ENCODE results near the gene TFF3.

DNA sequence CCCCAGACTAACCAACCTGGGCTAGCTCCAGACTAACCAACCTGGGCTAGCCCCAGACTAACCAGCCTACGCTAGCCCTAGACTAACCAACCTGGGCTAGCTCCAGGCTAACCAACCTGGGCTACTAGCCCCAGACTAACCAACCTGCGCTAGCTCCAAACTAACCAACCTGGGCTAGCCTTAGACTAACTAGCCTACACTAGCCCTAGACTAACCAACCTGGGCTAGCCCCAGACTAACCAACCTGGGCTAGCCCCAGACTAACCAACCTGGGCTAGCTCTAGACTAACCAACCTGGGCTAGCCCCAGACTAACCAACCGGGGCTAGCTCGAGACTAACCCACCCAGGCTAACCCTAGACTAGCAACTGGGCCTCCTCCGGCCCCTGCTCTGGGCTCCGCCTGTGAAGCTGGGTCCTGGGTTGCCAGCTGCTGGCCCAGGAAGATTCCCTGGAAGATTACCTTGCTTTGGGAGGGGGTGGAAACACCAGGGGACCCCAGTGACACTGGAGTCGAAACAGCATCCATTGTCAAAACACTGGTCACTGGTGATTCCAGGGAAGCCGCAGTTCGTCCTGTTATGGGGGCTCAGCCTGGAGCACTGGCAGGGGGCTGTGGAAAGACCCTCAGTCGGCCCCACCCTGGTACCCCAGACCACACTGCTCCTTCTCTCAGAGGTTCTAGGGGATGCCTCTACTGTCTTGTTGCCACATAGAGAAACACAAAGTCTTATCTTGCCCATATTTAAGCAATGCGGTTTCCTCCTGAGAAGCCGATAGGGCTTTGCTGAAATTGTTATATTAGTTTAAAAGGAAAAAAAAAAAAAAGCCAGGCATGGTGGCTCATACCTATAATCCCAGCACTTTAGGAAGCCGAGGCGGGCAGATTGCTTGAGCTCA lies 34.5 kb upstream of the TFF3 start:
- TF ChIP-seq ZNF609 (CRISPR knock-in tag; IDR thresholded peaks at IDR 0.05; ENCODE audit: borderline replicate concordance) (no peak), HNRNPL (IDR thresholded peaks at IDR 0.05; ENCODE audit: low read depth, low read length) (no peak), ZFP37 (CRISPR knock-in tag; IDR thresholded peaks at IDR 0.05; ENCODE audit: borderline replicate concordance) (no peak), ZNF224 (CRISPR knock-in tag; IDR thresholded peaks at IDR 0.05) (no peak), ATF3 (CRISPR knock-in tag; IDR thresholded peaks at IDR 0.05) (no peak), POLR2AphosphoS5 (IDR thresholded peaks at IDR 0.05; ENCODE audit: low read depth, low read length) (no peak), CTCF (CRISPR knock-in tag; IDR thresholded peaks at IDR 0.05) (no peak), TFE3 (CRISPR knock-in tag; IDR thresholded peaks at IDR 0.05) (no peak), SIN3A (IDR thresholded peaks at IDR 0.05; ENCODE audit: borderline replicate concordance, low read depth, low read length) (no peak), ZSCAN25 (CRISPR knock-in tag; IDR thresholded peaks at IDR 0.05) (no peak)
- TF ChIP-seq, protein P1, sequence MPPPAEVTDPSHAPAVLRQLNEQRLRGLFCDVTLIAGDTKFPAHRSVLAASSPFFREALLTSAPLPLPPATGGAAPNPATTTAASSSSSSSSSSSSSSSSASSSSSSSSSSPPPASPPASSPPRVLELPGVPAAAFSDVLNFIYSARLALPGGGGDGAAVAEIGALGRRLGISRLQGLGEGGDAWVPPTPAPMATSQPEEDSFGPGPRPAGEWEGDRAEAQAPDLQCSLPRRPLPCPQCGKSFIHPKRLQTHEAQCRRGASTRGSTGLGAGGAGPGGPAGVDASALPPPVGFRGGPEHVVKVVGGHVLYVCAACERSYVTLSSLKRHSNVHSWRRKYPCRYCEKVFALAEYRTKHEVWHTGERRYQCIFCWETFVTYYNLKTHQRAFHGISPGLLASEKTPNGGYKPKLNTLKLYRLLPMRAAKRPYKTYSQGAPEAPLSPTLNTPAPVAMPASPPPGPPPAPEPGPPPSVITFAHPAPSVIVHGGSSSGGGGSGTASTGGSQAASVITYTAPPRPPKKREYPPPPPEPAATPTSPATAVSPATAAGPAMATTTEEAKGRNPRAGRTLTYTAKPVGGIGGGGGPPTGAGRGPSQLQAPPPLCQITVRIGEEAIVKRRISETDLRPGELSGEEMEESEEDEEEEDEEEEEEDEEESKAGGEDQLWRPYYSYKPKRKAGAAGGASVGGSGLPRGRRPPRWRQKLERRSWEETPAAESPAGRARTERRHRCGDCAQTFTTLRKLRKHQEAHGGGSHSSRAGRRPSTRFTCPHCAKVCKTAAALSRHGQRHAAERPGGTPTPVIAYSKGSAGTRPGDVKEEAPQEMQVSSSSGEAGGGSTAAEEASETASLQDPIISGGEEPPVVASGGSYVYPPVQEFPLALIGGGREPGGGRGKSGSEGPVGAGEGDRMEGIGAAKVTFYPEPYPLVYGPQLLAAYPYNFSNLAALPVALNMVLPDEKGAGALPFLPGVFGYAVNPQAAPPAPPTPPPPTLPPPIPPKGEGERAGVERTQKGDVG (CRISPR knock-in tag; IDR thresholded peaks at IDR 0.05; ENCODE audit: borderline replicate concordance) = no peak
- TF ChIP-seq, protein P2, sequence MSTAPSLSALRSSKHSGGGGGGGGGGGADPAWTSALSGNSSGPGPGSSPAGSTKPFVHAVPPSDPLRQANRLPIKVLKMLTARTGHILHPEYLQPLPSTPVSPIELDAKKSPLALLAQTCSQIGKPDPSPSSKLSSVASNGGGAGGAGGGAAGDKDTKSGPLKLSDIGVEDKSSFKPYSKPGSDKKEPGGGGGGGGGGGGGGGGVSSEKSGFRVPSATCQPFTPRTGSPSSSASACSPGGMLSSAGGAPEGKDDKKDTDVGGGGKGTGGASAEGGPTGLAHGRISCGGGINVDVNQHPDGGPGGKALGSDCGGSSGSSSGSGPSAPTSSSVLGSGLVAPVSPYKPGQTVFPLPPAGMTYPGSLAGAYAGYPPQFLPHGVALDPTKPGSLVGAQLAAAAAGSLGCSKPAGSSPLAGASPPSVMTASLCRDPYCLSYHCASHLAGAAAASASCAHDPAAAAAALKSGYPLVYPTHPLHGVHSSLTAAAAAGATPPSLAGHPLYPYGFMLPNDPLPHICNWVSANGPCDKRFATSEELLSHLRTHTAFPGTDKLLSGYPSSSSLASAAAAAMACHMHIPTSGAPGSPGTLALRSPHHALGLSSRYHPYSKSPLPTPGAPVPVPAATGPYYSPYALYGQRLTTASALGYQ (CRISPR knock-in tag; IDR thresholded peaks at IDR 0.05) = no peak
